CD14-positive monocyte (primary cell): Measurements from ENCODE around the gene AGFG2. TPM values are rescaled to one million over a fixed set of nuclear protein-coding genes. Genes with fewer than 3 reads are reported as not detected.
"Not testable (repeated sequence)": the region's sequence is repeated elsewhere in the genome, so short reads cannot be mapped to it uniquely, and the experiment has no call there.

Experiments used
- DNase-seq, 3 donors: peaks; one replicate each; pipeline ENCODE4 v3.0.0-alpha.2; 2011 to 2022
- H2AFZ ChIP-seq: 2 replicates; pipeline ENCODE4 v1.6.0; 2012; ENCODE audit warnings: mild to moderate bottlenecking, low read depth, low read length, inconsistent platforms; ENCODE audit not compliant: insufficient read depth, poor library complexity, severe bottlenecking
- H3K27ac ChIP-seq, 2 donors: 1 replicate in 1 of 2; 2 replicates in 1 of 2; pipeline ENCODE4 v1.5.1; 2012 to 2013; ENCODE audit warnings: low read length in 2 of 2, control low read depth in 1 of 2, inconsistent platforms in 1 of 2, low read depth in 1 of 2, mild to moderate bottlenecking in 1 of 2
- H3K27me3 ChIP-seq, 2 donors: one replicate each; pipeline versions ENCODE4 v1.6.0 to v1.6.1; 2011 to 2013; ENCODE audit warnings: low read length in 2 of 2; ENCODE audit not compliant: control insufficient read depth in 2 of 2, insufficient read depth in 2 of 2
- H3K36me3 ChIP-seq, 2 donors: replicated peaks in 1 of 2; 1 replicate in 1 of 2; 2 replicates in 1 of 2; pipeline versions ENCODE4 v1.5.1 to v1.6.1; 2012 to 2013; ENCODE audit warnings: low read length in 2 of 2, control low read depth in 1 of 2, inconsistent platforms in 1 of 2, mild to moderate bottlenecking in 1 of 2; ENCODE audit not compliant: insufficient read depth in 2 of 2, control insufficient read depth in 1 of 2
- H3K4me1 ChIP-seq, 2 donors: 1 replicate in 1 of 2; 2 replicates in 1 of 2; pipeline versions ENCODE4 v1.5.1 to v1.6.1; 2012 to 2013; ENCODE audit warnings: low read length in 2 of 2, control low read depth in 1 of 2, inconsistent platforms in 1 of 2, mild to moderate bottlenecking in 1 of 2, moderate library complexity in 1 of 2; ENCODE audit not compliant: insufficient read depth in 2 of 2, control insufficient read depth in 1 of 2
- H3K4me2 ChIP-seq: replicated peaks from 2 replicates; pipeline ENCODE3; 2012; ENCODE audit warnings: low read length, moderate library complexity, mild to moderate bottlenecking; ENCODE audit not compliant: poor library complexity, severe bottlenecking; ENCODE audit errors: extremely low read depth
- H3K4me3 ChIP-seq, 3 experiments: fragments of 200-600 bp in 1 of 3; sonication (generic) in 1 of 3; replicated peaks in 1 of 3; 1 replicate in 2 of 3; 2 replicates in 1 of 3; pipeline ENCODE4 v1.5.1; 2011 to 2013; ENCODE audit warnings: low read length in 3 of 3, mild to moderate bottlenecking in 3 of 3, control low read depth in 2 of 3, low read depth in 2 of 3, inconsistent platforms in 1 of 3, moderate library complexity in 1 of 3
- H3K79me2 ChIP-seq: 2 replicates; pipeline ENCODE4 v1.6.0; 2012; ENCODE audit warnings: mild to moderate bottlenecking, control low read depth, inconsistent platforms, low read length, moderate library complexity; ENCODE audit not compliant: insufficient read depth
- H3K9ac ChIP-seq: 2 replicates; pipeline ENCODE4 v1.6.0; 2017; ENCODE audit warnings: low read length, mild to moderate bottlenecking; ENCODE audit not compliant: insufficient read depth, poor library complexity, severe bottlenecking
- H3K9me3 ChIP-seq, 2 donors: replicated peaks in 1 of 2; 1 replicate in 1 of 2; 2 replicates in 1 of 2; pipeline versions ENCODE4 v1.5.1 to v1.6.1; 2012 to 2013; ENCODE audit warnings: low read length in 2 of 2, control low read depth in 1 of 2; ENCODE audit not compliant: control insufficient read depth in 1 of 2, insufficient read depth in 1 of 2
- H4K20me1 ChIP-seq: 2 replicates; pipeline ENCODE4 v1.6.0; 2012; ENCODE audit warnings: mild to moderate bottlenecking, low read length, control low read depth, moderate library complexity; ENCODE audit not compliant: insufficient read depth
- H3K27ac Mint-ChIP-seq, 7 donors: one replicate each; pipeline ENCODE4 v1.8.0; 2020; ENCODE audit warnings: mild to moderate bottlenecking in 7 of 7, mixed read lengths in 7 of 7, moderate library complexity in 6 of 7, inconsistent platforms in 2 of 7
- H3K27me3 Mint-ChIP-seq, 3 donors: one replicate each; pipeline ENCODE4 v1.8.0; 2021 to 2022; ENCODE audit warnings: low read depth in 3 of 3, mild to moderate bottlenecking in 3 of 3, mixed read lengths in 3 of 3, moderate library complexity in 3 of 3, inconsistent platforms in 1 of 3
- H3K36me3 Mint-ChIP-seq, 2 donors: one replicate each; pipeline ENCODE4 v1.8.0; 2020; ENCODE audit warnings: mixed read lengths in 2 of 2, inconsistent platforms in 1 of 2, mild to moderate bottlenecking in 1 of 2
- H3K4me1 Mint-ChIP-seq: one replicate; pipeline ENCODE4 v1.8.0; 2020; ENCODE audit warnings: mild to moderate bottlenecking, mixed read lengths
- H3K4me3 Mint-ChIP-seq, 2 donors: one replicate each; pipeline ENCODE4 v1.8.0; 2020; ENCODE audit warnings: mild to moderate bottlenecking in 2 of 2, mixed read lengths in 2 of 2, moderate library complexity in 1 of 2
- H3K9me3 Mint-ChIP-seq, 7 donors: one replicate each; pipeline ENCODE4 v1.8.0; 2020 to 2022; ENCODE audit warnings: mixed read lengths in 7 of 7, mild to moderate bottlenecking in 6 of 7, moderate library complexity in 6 of 7, inconsistent platforms in 2 of 7
- WGBS: methylation state at CpG from one replicate; pipeline ENCODE4 v1.1.5; 2013; ENCODE audit warnings: missing lambda C conversion rate; ENCODE audit not compliant: insufficient coverage; 5-methylcytosine and 5-hydroxymethylcytosine counted together
- intact Hi-C, 2 donors: fragments of 100-400 bp; cut with micrococcal nuclease; formaldehyde crosslinking; loops; one replicate each; pipeline versions ENCODE4 v1.15.0 to v1.15.1; 2023
- polyA plus RNA-seq, 3 donors: library from polyadenylated mRNA; depleted of rRNA in 1 of 3; unstranded in 2 of 3; stranded (reverse) in 1 of 3; fragments of 300-500 nt in 2 of 3; fragments of >200 nt in 1 of 3; fragmentation: Illumina TruSeq in 2 of 3; gene quantifications; 1 replicate in 2 of 3; 2 replicates in 1 of 3; pipeline ENCODE4 v1.2.3, GENCODE V29; 2012 to 2021
- TF ChIP-seq, protein P1 (sequence below): fragments of 200-600 bp; IDR thresholded peaks from one replicate; pipeline ENCODE4 v1.8.0; 2022; ENCODE audit warnings: antibody characterized with exemption, mild to moderate bottlenecking

Gene AGFG2
- polyA plus RNA-seq, 3 donors: 1.3 to 1.8 (median 1.8) TPM

DNA sequence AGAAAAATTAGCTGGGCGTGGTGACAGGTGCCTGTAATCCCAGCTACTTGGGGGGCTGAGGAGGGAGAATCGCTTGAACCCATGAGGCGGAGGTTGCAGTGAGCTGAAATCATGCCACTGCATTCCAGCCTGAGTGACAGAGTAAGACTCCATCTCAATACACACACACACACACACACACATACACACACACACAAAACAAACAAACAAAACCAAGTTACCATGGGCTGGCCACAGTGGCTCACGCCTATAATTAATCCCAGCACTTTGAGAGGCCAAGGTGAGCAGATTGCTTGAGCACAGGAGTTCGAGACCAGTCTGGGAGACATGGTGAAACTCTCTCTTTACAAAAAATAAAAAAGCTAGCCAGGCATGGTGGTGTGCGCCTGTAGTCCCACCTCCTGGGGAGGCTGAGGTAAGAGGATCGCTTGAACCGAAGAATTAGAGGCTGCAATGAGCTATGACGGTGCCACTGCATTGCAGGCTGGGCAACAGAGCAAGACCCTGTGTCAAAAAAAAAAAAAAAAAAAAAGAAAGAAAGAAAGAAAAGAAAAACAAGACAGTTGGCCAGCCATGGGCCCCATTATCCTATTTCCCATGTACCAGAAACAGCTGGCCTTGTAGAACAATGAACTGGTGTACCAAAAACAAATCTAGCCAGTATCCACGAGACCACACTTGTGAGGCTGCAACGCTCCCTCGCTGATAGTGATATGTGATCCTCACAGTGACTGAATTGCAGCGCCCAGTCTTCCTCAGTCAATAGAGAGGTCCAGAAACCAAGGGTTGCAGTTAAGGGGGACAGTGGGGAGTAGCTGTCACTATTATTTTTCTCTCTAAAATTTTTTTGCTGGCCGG, 6.6 kb upstream of the AGFG2 start:
- Mint-ChIP-seq H3K4me1 (no peaks in the 10 kb centered on the region), H3K4me3 (no peak overlapping the region), H3K36me3 (no peaks in the 10 kb centered on the region), H3K9me3 (no peaks in the 10 kb centered on the region), H3K27me3 (peaks cover 2 to 6% (median 2%) of the 10 kb centered on the region in 3 donors), H3K27ac (no peak overlapping the region)
- intact Hi-C loops: no loop called here
- Histone ChIP-seq H2AFZ (no peak overlapping the region), H3K4me2 (no peak overlapping the region), H3K79me2 (no peaks in the 10 kb centered on the region), H3K4me1 (no peaks in the 10 kb centered on the region), H3K27me3 (no peaks in the 10 kb centered on the region), H3K9ac (no peak overlapping the region), H3K36me3 (no peaks in the 10 kb centered on the region), H3K27ac (no peak overlapping the region), H3K4me3 (no peak overlapping the region), H4K20me1 (no peaks in the 10 kb centered on the region), H3K9me3 (no peaks in the 10 kb centered on the region)
- TF ChIP-seq, protein P1, sequence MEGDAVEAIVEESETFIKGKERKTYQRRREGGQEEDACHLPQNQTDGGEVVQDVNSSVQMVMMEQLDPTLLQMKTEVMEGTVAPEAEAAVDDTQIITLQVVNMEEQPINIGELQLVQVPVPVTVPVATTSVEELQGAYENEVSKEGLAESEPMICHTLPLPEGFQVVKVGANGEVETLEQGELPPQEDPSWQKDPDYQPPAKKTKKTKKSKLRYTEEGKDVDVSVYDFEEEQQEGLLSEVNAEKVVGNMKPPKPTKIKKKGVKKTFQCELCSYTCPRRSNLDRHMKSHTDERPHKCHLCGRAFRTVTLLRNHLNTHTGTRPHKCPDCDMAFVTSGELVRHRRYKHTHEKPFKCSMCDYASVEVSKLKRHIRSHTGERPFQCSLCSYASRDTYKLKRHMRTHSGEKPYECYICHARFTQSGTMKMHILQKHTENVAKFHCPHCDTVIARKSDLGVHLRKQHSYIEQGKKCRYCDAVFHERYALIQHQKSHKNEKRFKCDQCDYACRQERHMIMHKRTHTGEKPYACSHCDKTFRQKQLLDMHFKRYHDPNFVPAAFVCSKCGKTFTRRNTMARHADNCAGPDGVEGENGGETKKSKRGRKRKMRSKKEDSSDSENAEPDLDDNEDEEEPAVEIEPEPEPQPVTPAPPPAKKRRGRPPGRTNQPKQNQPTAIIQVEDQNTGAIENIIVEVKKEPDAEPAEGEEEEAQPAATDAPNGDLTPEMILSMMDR: no peak
- 94% methylated on average over 3 of the region's 14 CpGs for WGBS
- no peak for DNase-seq

DNA sequence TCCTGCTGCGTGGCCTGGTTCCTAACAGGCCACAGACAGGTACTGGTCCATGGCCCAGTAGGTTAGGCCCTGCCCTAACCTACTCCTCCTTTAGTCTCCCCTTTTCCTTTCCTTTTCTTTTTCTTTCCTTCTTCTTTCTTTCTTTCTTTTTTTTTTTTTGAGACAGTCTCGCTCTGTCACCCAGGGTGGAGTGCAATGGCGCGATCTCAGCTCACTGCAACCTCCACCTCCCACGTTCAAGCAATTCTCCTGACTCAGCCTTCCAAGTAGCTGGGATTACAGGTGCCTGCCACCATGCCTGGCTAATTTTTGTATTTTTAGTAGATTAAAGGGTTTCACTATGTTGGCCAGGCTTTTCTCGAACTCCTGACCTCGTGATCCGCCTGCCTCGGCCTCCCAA, 3.0 kb upstream of the AGFG2 start:
- not testable (repeated sequence) for H3K4me3 ChIP-seq, H3K27me3 ChIP-seq, H3K36me3 Mint-ChIP-seq, H3K36me3 ChIP-seq, H3K79me2 ChIP-seq, H3K27me3 Mint-ChIP-seq, H3K4me2 ChIP-seq, H2AFZ ChIP-seq, H3K9ac ChIP-seq, DNase-seq, H3K4me3 Mint-ChIP-seq, H3K9me3 ChIP-seq, H4K20me1 ChIP-seq, H3K27ac ChIP-seq, H3K9me3 Mint-ChIP-seq, H3K27ac Mint-ChIP-seq
- 100% methylated on average over 1 of the region's 9 CpGs for WGBS
- peaks cover 13% of the 10 kb centered on the region for H3K4me1 Mint-ChIP-seq
- intact Hi-C loops: loop anchor here in 1 of 2 donors (5.0 kb wide), 1 partner anchor 51 kb away; the partner anchor contains the start of genes FBXO24 and LRCH4
- peaks cover 14 to 18% of the 10 kb centered on the region in 2 donors for H3K4me1 ChIP-seq

DNA sequence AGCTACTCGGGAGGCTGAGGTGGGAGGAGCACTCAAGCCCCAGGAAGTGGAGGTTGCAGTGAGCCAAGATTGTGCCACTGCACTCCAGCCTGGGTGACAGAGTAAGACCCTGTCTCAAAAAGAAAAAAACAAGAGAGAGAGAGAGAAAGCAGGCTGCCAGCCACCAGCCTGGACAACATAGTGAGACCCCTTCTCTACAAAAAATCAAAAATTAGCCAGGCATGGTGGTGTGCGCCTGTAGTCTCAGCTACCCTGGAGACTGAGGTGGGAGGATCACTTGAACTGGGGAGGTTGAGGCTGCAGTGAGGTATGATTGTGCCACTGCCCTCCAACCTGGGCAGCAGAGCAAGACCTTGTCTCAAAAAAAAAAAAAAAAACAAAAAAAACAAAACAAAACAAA, 2.3 kb upstream of the AGFG2 start:
- H3K27ac ChIP-seq, H3K9ac ChIP-seq, H3K4me3 Mint-ChIP-seq, H3K36me3 Mint-ChIP-seq, H3K79me2 ChIP-seq, H3K4me2 ChIP-seq, H3K27me3 ChIP-seq, H3K27ac Mint-ChIP-seq, H3K36me3 ChIP-seq, H3K4me3 ChIP-seq, H3K9me3 Mint-ChIP-seq, H4K20me1 ChIP-seq, H2AFZ ChIP-seq, DNase-seq, H3K9me3 ChIP-seq, H3K27me3 Mint-ChIP-seq: not testable (repeated sequence)
- intact Hi-C loops: loop anchor here in 1 of 2 donors (5.0 kb wide), 1 partner anchor 51 kb away; the partner anchor contains the start of genes FBXO24 and LRCH4
- 100% methylated on average over 1 of the region's 2 CpGs for WGBS
- H3K4me1 ChIP-seq: peaks cover 14 to 18% of the 10 kb centered on the region in 2 donors
- peaks cover 13% of the 10 kb centered on the region for H3K4me1 Mint-ChIP-seq
